Stimulated activated CD4-positive, alpha-beta T cell treated with anti-CD3 and anti-CD28 coated beads, Interleukin-1b, Interleukin-23, amount 100 ng/mL, for 48 hours (primary cell): Measurements from ENCODE around the gene SREBF2.
"Not testable (repeated sequence)": the region's sequence is repeated elsewhere in the genome, so short reads cannot be mapped to it uniquely, and the experiment has no call there.

Experiments
- DNase-seq: peaks from one replicate; pipeline ENCODE4 v3.0.0-alpha.2; 2020

The SREBF2 gene

GRCh38 chr22:41842996-41843970, 10.4 kb downstream of the SREBF2 start:
- DNase-seq: peak; percentile 45

- no peak for DNase-seq
Observed at GRCh38 chr22:41844036-41844435, 11.1 kb downstream of the SREBF2 start.

- DNase-seq: no peak
Observed at GRCh38 chr22:41844513-41844912, 11.6 kb downstream of the SREBF2 start.

GRCh38 chr22:41845380-41846267, 12.7 kb downstream of the SREBF2 start:
- DNase-seq: no peak

GRCh38 chr22:41846268-41846987, 13.5 kb downstream of the SREBF2 start:
- no peak for DNase-seq

- DNase-seq: no peak
Observed at GRCh38 chr22:41847300-41847699, 14.4 kb downstream of the SREBF2 start.

GRCh38 chr22:41848468-41848867, 15.6 kb downstream of the SREBF2 start:
- no peak for DNase-seq

GRCh38 chr22:41856469-41856868, 23.6 kb downstream of the SREBF2 start:
- no peak for DNase-seq

GRCh38 chr22:41857155-41857859, 24.4 kb downstream of the SREBF2 start:
- peak; percentile 87 for DNase-seq

GRCh38 chr22:41857860-41858199, 24.9 kb downstream of the SREBF2 start:
- DNase-seq: no peak

- DNase-seq: peak; percentile 57
Observed at GRCh38 chr22:41862160-41862529, 29.2 kb downstream of the SREBF2 start.

GRCh38 chr22:41862530-41863266, 29.8 kb downstream of the SREBF2 start:
- DNase-seq: peak; percentile 77

GRCh38 chr22:41863472-41863871, 30.6 kb downstream of the SREBF2 start:
- no peak for DNase-seq

- no peak for DNase-seq
Observed at GRCh38 chr22:41868556-41868955, 35.7 kb downstream of the SREBF2 start.

- DNase-seq: not testable (repeated sequence)
Observed at GRCh38 chr22:41870081-41870480, 37.2 kb downstream of the SREBF2 start.

- no peak for DNase-seq
Observed at GRCh38 chr22:41870786-41871185, 37.9 kb downstream of the SREBF2 start.

- DNase-seq: peak; percentile 61
Observed at GRCh38 chr22:41873391-41873790, 40.5 kb downstream of the SREBF2 start.

GRCh38 chr22:41874090-41874489, 41.2 kb downstream of the SREBF2 start:
- no peak for DNase-seq

- no peak for DNase-seq
Observed at GRCh38 chr22:41875531-41876270, 42.8 kb downstream of the SREBF2 start.

GRCh38 chr22:41876275-41876674, 43.4 kb downstream of the SREBF2 start:
- DNase-seq: no peak

- DNase-seq: no peak
Observed at GRCh38 chr22:41876675-41877074, 43.8 kb downstream of the SREBF2 start.
